MM.1S (cell line): ENCODE results near the gene PIK3R6.

ENCODE experiments used
- EZH2 ChIP-seq: fragments of 300-600 bp; sonication (generic); optimal IDR thresholded peaks from 2 replicates; pipeline ENCODE3; 2017; ENCODE audit warnings: low read depth, mild to moderate bottlenecking, antibody characterized with exemption, low read length, mixed read lengths
- EZH2phosphoT487 ChIP-seq: fragments of 300-600 bp; sonication (generic); IDR thresholded peaks from 2 replicates; pipeline ENCODE4 v1.6.1; 2018; ENCODE audit warnings: antibody characterized with exemption, low read length

DNA sequence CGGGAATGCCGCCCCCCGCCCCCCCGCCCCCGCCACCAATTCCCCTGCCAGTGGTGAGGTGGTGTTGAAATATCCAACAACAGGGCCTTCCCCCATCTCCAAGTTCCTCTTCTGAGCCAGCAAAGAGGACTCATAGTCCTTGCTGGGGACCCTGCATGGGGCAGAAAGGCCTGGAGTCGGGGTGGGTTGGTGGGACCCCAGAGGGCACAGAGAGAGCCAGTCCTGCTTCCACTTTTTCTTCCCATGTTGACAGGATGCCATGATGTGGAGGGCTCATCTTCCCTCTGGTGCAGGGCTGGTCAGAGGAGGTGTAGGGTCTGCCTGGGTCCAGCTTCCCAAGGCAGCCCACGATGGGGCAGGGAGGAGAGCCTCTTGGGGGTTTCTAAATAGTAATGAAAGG is 49.0 kb upstream of the PIK3R6 start:
- TF ChIP-seq EZH2 (no peak), EZH2phosphoT487 (no peak)
